ENCODE results near the gene ULBP1.
"Not testable (repeated sequence)": the region's sequence is repeated elsewhere in the genome, so short reads cannot be mapped to it uniquely, and the experiment has no call there.

DNA sequence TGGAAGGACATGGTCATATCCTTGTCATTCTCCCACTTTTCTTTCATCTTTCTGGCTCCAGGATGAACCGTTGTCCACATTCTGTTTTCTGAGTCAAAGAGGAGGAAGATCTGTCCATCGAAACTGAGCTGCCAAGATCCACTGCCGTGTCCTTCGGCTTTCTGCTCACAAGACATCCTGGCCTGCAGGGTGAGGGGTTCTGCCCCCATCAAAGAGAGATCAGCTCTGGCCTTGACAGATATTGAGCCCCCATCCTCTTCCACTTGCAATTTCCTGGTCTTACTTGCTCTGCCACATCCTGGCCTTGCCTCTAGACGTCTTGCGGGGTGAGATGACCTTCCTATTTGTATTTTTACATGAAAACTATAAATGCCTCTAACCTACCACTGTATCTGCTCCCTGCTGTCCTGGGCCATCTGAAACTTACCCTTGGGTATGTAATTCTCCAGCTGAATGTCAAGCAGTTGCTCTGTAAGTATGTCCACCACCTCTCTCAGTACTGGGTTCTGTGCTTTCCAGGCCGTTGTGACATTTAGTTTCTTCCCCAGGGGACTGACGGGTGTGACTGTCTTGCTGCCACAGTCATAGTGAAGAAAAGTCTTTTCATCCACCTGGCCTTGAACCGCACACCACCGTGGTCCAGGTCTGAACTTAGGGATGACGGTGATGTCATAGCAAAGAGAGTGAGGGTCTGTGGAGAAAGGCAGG is 44.5 kb upstream of the ULBP1 start:
- not testable (repeated sequence) for TF ChIP-seq POU2F2 (IDR thresholded peaks at IDR 0.05; ENCODE audit: low read depth, low read length); POLR2A (IDR thresholded peaks at IDR 0.05; ENCODE audit: low read depth, low read length); PAX5 (IDR thresholded peaks at IDR 0.05; ENCODE audit: insufficient read depth, low read length, severe bottlenecking); POLR2AphosphoS5 (IDR thresholded peaks at IDR 0.05; ENCODE audit: low read depth, low read length)

Measured in GM12891 (cell line).